Sigmoid colon (tissue), 7 donors: ENCODE measurements around the gene KRT5. TPM values are rescaled to one million over a fixed set of nuclear protein-coding genes. Genes with fewer than 3 reads are reported as not detected.

Experiments
- DNase-seq: peaks from one replicate; pipeline ENCODE4 v3.0.0-alpha.2; 2019
- H3K27ac ChIP-seq, 4 donors: fragments of 200-600 bp; sonication (generic); one replicate each; pipeline ENCODE4 v1.5.1; 2016 to 2019; ENCODE audit warnings: mild to moderate bottlenecking in 1 of 4
- H3K27me3 ChIP-seq, 3 donors: fragments of 200-600 bp; sonication (generic); one replicate each; pipeline ENCODE4 v1.5.1; 2019; ENCODE audit warnings: mild to moderate bottlenecking in 1 of 3
- H3K36me3 ChIP-seq, 4 donors: fragments of 200-600 bp; sonication (generic); one replicate each; pipeline ENCODE4 v1.5.1; 2016 to 2019
- H3K4me1 ChIP-seq, 4 donors: fragments of 200-600 bp; sonication (generic); one replicate each; pipeline ENCODE4 v1.5.1; 2017 to 2019
- H3K4me3 ChIP-seq, 4 donors: fragments of 200-600 bp; sonication (generic); one replicate each; pipeline ENCODE4 v1.5.1; 2017 to 2019; ENCODE audit warnings: mild to moderate bottlenecking in 2 of 4, moderate library complexity in 1 of 4
- H3K9me3 ChIP-seq, 4 donors: fragments of 200-600 bp in 3 of 4; sonication (generic) in 3 of 4; one replicate each; pipeline versions ENCODE4 v1.5.1 to v1.6.1; 2013 to 2019
- CTCF ChIP-seq, 4 experiments: fragments of 450-650 bp in 3 of 4; fragments of 200-600 bp in 1 of 4; IDR thresholded peaks; one replicate each; pipeline ENCODE4 v1.5.1; 2016 to 2019; ENCODE audit warnings: antibody characterized with exemption in 4 of 4, mild to moderate bottlenecking in 3 of 4, moderate library complexity in 2 of 4
- EP300 ChIP-seq, 4 donors: sonication (generic); formaldehyde crosslinking; IDR thresholded peaks; one replicate each; pipeline ENCODE4 v1.6.1; 2017; ENCODE audit warnings: antibody characterized with exemption in 4 of 4
- POLR2A ChIP-seq, 2 donors: fragments of 450-650 bp; IDR thresholded peaks; one replicate each; pipeline ENCODE4 v1.6.1; 2016; ENCODE audit warnings: antibody characterized with exemption in 2 of 2, mild to moderate bottlenecking in 2 of 2, moderate library complexity in 2 of 2
- POLR2AphosphoS5 ChIP-seq, 4 donors: sonication (generic); formaldehyde crosslinking; IDR thresholded peaks; one replicate each; pipeline ENCODE4 v1.6.1; 2017; ENCODE audit warnings: antibody characterized with exemption in 4 of 4
- WGBS, 2 donors: extraction: QIAGEN DNeasy Blood & Tissue Kit; methylation state at CpG; one replicate each; pipeline ENCODE4 v1.1.7; 2013; 5-methylcytosine and 5-hydroxymethylcytosine counted together
- intact Hi-C: fragments of 100-400 bp; cut with DNase I; formaldehyde crosslinking; loops from one replicate; pipeline ENCODE4 v1.15.1; 2023
- polyA plus RNA-seq, 3 donors: library from polyadenylated mRNA; stranded (reverse); fragments of 200-250 nt; gene quantifications; one replicate each; pipeline ENCODE4 v1.2.3, GENCODE V29; 2013
- total RNA-seq, 4 donors: library from RNA; depleted of rRNA; stranded (reverse); fragments of >200 nt; gene quantifications; one replicate each; pipeline ENCODE4 v1.1.0, GENCODE V29; 2016
- donor health status: healthy with polysubstance abuse.
- donor health status: Bipolar disorder and iron deficiency.
- donor health status: healthy.

KRT5 gene
- total and polyA plus RNA-seq, 7 donors, result 0.36 to 7.8 (median 1.1) TPM; not detected in 4

- DNase-seq, result no peak
- WGBS, 2 donors, result 75 to 80% methylated on average over 6 of the region's 6 CpGs
- Histone ChIP-seq H3K9me3 (no peaks in the 10 kb centered on the region), H3K36me3 (no peaks in the 10 kb centered on the region), H3K4me1 (peaks cover 0 to 28% (median 9%) of the 10 kb centered on the region in 4 donors), H3K27me3 (no peaks in the 10 kb centered on the region), H3K27ac (no peak overlapping the region), H3K4me3 (no peak overlapping the region)
- intact Hi-C loops, result no loop called here
- TF ChIP-seq CTCF (IDR thresholded peaks at IDR 0.05) (no peak), EP300 (IDR thresholded peaks at IDR 0.05) (no peak)
Observed at GRCh38 chr12:52524241-52524897, 4.2 kb upstream of the KRT5 start.

GRCh38 chr12:52523824-52524223, 3.6 kb upstream of the KRT5 start:
- no peak for TF ChIP-seq CTCF (IDR thresholded peaks at IDR 0.05)
- H3K9me3 ChIP-seq, result no peaks in the 10 kb centered on the region
- H3K36me3 ChIP-seq, result no peaks in the 10 kb centered on the region
- no peak overlapping the region for H3K4me3 ChIP-seq
- H3K4me1 ChIP-seq, result peaks cover 0 to 28% (median 9%) of the 10 kb centered on the region in 4 donors
- no peaks in the 10 kb centered on the region for H3K27me3 ChIP-seq
- DNase-seq, result no peak
- 88 to 95% methylated on average over 4 of the region's 4 CpGs for WGBS, 2 donors
- intact Hi-C loops, result no loop called here
- H3K27ac ChIP-seq, result no peak overlapping the region

- WGBS, 2 donors, result 56 to 74% methylated on average over 10 of the region's 10 CpGs
- TF ChIP-seq CTCF (IDR thresholded peaks at IDR 0.05), result no peak
- peak in 1 of 4 donors; percentile 39 for TF ChIP-seq POLR2AphosphoS5 (IDR thresholded peaks at IDR 0.05)
- H3K36me3 ChIP-seq, result no peaks in the 10 kb centered on the region
- no peak overlapping the region for H3K4me3 ChIP-seq
- peaks cover 0 to 28% (median 9%) of the 10 kb centered on the region in 4 donors for H3K4me1 ChIP-seq
- no peaks in the 10 kb centered on the region for H3K9me3 ChIP-seq
- DNase-seq, result peak; percentile 76
- intact Hi-C loops, result no loop called here
- peak overlapping the region in 1 of 4 donors; percentile 43 for H3K27ac ChIP-seq
- H3K27me3 ChIP-seq, result no peaks in the 10 kb centered on the region
Observed at GRCh38 chr12:52522346-52523011, 2.3 kb upstream of the KRT5 start.

- peaks cover 0 to 28% (median 9%) of the 10 kb centered on the region in 4 donors for H3K4me1 ChIP-seq
- no peaks in the 10 kb centered on the region for H3K27me3 ChIP-seq
- H3K4me3 ChIP-seq, result no peak overlapping the region
- intact Hi-C loops, result no loop called here
- no peaks in the 10 kb centered on the region for H3K9me3 ChIP-seq
- 72 to 75% methylated on average over 10 of the region's 10 CpGs for WGBS, 2 donors
- no peak for DNase-seq
- TF ChIP-seq EP300 (IDR thresholded peaks at IDR 0.05), result no peak
- TF ChIP-seq CTCF (IDR thresholded peaks at IDR 0.05), result no peak
- TF ChIP-seq POLR2AphosphoS5 (IDR thresholded peaks at IDR 0.05), result no peak
- TF ChIP-seq POLR2A (IDR thresholded peaks at IDR 0.05), result no peak
- no peaks in the 10 kb centered on the region for H3K36me3 ChIP-seq
- H3K27ac ChIP-seq, result peak overlapping the region in 1 of 4 donors; percentile 43
Observed at GRCh38 chr12:52521568-52522266, 1.5 kb upstream of the KRT5 start.
